HUDEP-2 (cell line): ENCODE measurements around the gene PAWR.
A peak's percentile ranks its signal among the peaks of the same experiment; 100 is the strongest.
"Not testable (repeated sequence)": the region's sequence is repeated elsewhere in the genome, so short reads cannot be mapped to it uniquely, and the experiment has no call there.

Experiments used
- DNase-seq, 76 experiments: peaks; one replicate each; lab custom pipeline; 2025; ENCODE audit not compliant: unreplicated experiment in 76 of 76; lab: John Stamatoyannopoulos, UW

PAWR gene

DNA sequence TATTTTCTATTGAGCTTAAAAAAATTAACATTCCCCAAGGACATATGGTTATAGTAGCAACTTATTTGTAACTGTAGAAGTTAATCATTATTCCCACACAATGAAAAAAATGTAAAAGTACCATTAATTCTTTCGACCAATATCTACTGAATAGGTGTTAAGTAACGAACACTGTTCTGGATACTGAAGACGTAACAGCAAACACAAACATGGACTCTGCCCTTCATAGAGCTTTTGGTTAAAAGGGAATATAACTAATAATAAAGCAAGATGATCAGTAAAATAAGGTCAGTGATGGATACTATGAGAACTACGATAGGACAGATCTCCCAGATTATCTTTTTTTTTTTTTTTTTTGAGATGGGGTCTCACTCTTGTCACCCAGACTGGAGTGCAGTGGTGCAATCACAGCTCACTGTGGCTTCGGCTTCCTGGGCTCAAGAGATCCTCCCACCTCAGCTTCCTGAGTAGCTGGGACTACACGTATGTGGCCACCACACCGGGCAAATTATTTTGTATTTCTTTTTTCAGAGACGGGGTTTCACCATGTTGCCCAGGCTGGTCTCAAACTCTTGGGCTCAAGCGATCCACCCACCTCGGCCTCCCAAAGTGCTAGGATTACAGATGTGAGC lies 93.9 kb downstream of the PAWR start:
- DNase-seq, result no peak

DNA sequence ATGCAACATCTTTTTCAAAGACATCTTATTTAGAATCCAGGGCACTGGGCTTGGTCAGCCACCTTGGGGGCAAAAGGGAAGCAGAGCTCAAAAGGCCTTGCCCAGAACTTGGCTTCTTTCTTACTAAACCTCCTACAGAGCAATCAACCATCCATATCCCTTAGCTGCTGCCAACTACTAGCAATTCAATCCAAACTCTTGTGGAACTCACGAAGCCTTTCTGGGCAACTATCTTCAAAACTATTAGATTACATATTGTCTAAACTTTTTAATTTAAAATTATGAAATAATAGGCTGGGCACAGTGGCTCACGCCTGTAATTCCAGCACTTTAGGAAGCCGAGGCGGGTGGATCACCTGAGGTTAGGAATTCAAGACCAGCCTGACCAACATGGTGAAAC lies 95.5 kb downstream of the PAWR start:
- no peak for DNase-seq

DNA sequence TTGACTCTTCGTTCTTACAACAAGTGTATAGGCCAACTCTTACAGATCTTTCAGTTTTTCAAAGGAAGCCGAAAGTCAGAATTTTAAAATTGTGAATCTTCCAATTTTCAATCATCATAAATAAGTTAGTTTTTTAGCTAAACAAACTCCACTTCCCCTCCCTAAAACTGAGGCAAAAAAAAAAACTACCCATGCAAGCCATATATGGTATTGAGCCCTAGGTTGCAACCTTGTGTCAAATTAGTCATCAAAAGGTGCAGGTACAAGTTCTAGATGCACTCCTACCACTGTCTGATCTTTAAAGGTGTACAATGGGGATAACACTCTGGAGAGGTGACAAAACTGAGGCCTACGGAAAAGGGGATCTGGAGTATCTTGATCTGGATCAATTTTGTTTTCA lies 97.9 kb downstream of the PAWR start:
- DNase-seq, result no peak

DNA sequence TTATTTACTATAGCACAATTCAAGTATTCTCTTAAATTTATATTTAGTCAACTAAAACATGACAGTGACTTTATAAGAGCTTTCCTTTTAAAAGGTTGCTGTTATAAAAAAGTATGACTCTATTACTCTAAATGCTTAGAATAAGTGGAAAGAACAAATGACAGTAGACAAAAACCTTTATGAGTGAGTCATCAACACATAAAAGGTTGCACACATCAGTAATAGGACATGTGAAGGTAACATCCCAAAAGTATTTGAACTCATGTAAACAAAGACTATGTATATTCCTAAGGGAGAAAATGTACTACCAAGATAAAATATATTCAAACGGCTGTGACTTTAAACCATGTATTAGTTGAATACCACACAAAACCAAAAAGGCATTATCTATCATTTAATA lies 98.8 kb downstream of the PAWR start:
- no peak for DNase-seq

DNA sequence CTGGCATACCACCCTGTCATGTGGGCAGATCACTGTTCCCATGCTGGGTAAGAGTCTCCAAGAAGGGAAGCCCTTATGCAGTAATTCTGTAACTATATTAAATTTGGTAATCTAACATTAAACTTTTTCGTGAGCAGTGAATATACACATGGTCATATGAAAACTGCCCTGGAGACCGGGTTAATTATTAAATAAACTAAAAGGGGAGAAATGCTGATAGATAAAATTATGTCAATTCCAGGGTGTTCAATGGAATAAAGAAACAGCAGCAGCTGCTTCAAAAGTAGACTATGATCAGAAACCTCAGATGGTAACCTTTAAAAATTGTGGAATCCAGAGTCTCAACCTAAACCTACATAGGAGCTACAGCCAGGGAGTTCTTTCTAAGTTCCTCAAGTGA lies 100.0 kb downstream of the PAWR start:
- DNase-seq, result no peak

DNA sequence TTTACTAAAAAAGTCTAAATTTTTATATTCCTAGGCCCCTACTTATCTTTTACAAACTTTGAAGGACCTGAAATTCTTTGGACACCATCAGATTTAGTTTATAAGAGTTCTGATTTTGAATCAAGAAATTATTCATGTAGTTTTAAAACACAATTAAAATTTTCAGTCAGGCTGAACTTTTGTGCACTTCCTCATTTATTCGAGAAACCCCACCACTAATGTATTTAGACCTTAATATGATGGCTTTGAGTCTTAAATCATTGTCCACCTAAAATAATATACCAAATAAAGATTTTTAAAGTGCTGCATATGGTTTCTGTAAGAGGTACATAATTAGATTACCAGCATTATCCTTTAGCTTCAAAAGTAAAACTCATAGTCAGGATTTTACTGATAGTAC lies 103.4 kb downstream of the PAWR start:
- DNase-seq, result no peak

DNA sequence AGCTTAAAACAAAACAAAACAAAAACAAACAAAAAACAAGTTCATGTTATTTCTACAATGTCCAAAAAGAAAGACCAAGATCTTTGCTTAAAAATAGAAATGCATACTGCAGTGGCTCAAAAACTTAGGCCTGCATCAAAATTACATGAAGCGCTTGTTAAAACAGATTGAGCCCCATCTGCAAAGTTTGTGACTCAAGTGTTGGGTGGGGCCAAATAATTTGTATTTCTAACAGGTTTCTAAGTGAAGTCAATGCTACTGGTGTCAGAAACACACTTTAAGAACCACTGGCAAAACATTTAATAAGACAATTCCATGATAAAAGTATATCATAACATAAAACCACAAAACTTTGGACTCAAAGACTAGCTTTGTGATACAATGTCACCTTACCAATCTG lies 105.6 kb downstream of the PAWR start:
- no peak for DNase-seq

DNA sequence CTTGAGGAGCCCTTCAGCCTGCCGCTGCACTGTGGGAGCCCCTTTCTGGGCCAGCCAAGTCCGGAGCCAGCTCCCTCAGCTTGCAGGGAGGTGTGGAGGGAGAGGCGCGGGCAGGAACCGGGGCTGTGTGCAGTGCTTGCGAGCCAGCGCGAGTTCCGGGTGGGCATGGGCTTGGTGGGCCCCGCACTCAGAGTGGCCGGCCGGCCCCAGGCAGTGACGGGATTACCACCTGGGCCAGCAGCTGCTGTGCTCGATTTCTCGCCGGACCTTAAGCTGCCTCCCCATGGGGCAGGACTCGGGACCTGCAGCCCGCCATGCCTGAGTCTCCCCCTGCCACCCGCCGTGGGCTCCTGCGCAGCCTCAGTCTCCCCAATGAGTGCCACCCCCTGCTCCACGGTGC lies 116.9 kb downstream of the PAWR start:
- DNase-seq, result no peak

DNA sequence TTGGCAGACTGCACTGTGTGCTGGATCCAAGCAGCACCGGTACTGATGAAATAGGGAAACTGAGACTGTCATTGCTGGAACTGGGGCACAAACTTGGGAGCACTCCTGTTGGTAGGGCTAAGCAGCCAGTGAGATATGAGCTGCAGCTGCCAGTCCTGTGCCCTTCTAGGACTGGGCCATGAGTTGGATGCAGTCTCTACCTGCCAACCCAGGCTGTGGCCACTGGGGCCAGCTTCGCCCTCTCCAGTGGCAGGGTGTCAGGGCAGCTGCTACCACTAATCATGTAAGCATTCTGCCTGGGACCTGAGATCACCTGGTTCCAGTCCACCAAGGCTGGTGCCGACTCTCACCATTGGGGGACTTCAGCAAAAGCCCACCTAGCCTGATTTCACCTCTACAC lies 121.1 kb downstream of the PAWR start:
- DNase-seq, result no peak

DNA sequence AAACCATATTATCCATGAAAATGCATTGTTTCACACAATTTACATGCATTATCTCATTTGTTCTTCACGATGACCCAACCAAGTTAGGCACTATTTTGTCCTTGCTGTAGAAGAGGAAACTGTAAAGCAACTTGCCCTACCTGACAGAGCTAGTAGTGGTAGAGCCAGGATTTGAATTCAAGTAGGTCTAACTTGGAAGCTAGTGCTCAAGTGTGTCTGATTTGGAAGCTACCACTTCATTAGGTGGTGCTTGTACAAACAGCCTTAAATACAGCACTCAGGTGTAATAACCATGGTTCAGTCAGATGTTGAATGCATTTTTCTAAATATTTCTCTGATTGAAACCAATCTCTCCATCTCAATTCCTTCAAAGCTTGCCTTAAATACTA lies 123.6 kb downstream of the PAWR start:
- no peak for DNase-seq

DNA sequence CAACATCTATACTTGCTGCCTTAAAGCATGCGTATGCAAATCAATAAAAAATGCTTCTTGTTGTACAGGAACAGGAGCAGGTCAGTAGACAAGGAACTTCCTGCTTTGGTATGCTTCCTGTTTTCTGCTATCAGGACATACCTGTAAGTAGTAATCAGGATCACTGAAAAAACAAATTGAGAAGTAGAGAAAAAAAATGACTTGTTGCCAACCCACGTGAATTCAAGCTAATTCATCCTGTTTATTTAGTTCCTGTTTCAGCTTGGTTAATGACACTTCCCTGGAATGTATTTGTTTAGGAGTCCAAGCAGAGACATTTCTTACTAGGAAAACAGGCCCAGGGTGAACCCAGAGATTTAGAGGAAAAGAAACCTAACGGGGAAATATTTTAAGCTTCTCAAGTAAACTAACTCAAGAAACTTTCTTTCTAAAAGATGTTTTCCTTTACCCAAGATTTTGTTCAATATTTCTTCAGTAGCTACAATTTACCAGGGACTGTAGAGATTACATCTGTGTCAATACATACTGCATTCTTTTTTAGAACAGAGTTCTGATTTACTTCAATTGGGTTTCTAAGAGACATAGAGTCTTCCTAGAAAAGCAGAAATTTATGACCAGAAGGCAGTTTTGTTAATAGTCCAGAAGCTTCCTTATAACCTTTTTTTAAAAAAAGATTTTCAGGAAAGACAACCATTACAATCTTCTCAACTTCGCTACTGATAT lies 124.2 kb downstream of the PAWR start:
- no peak for DNase-seq

DNA sequence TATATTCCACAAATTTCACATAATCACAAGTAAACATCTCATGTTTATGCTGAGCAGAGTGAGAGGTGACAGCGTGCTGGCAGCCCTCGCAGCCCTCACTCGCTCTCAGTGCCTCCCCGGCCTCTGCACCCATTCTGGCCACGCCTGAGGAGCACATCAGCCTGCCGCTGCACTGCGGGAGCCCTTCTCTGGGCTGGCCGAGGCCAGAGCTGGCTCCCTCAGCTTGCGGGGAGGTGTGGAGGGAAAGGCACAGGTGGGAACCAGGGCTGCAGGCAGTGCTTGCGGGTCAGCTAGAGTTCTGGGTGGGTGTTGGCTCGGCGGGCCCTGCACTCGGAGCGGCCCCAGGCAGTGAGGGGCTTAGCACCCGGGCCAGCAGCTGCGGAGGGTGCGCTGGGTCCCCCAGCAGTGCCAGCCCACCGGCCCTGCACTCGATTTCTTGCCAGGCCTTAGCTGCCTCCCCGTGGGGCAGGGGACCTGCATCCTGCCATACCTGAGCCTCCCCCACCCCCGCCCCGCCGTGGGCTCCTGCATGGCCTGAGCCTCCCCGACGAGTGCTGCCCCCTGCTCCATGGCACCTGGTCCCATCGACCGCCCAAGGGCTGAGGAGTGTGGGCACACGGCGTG lies 125.9 kb downstream of the PAWR start:
- DNase-seq, result not testable (repeated sequence)

DNA sequence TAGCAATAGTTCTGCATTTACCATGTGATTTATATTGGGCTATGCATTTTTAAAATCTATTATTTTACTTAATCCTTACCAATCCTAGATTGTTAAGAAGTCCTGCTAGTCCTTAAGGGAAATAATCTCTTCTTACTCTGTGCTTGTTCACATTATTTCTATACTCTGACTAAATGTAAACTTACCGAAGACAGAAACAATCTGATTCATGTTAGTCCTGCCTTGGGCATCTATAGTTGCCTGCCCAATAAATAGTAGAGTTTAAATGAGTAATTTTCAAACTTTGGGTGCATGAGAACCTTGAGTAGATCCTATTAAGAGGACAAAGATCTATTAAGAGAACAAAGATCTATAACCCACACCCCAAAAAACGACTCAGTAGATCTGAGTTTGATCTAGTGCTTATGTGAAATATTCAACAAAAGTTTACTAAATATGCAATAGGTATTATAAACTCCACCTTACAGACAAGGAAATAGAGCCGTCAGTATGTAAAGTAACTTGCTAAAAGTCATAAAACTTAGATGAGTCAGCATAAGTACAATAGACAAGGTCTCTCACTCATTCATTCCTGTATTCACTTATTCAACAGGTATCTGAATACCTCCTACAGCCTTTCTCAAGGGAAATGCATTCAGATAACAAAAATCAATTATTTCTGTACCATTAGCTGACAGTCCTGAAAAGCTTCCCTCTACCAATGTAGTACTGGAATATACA lies 127.6 kb downstream of the PAWR start:
- DNase-seq, result no peak

DNA sequence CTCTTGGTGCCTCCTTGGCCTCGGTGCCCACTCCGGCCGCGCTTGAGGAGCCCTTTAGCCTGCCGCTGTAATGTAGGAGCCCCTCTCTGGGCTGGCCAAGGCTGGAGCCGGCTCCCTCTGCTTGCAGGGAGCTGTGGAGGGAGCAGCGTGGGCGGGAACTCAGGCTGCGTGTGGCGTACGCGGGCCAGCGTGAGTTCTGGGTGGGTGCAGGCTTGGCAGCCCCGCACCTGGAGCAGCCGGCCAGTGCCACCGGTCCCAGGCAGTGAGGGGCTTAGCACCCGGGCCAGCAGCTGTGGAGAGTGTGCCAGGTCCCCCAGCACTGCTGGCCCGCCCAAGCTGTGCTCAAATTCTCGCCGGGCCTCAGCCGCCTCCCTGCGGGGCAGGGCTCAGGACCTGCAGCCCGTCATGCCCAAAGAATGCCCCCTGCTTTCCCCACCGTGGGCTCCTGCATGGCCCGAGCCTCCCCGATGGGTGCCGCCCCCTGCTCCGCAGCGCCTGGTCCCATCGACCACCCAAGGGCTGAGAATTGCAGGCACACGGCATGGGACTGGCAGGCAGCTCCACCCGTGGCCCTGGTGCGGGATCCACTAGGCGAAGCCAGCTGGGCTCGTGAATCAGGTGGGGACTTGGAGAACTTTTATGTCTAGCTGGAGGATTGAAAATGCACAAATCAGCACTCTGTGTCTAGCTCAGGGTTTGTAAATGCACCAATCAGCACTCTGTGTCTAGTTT lies 129.2 kb downstream of the PAWR start:
- DNase-seq, result no peak

DNA sequence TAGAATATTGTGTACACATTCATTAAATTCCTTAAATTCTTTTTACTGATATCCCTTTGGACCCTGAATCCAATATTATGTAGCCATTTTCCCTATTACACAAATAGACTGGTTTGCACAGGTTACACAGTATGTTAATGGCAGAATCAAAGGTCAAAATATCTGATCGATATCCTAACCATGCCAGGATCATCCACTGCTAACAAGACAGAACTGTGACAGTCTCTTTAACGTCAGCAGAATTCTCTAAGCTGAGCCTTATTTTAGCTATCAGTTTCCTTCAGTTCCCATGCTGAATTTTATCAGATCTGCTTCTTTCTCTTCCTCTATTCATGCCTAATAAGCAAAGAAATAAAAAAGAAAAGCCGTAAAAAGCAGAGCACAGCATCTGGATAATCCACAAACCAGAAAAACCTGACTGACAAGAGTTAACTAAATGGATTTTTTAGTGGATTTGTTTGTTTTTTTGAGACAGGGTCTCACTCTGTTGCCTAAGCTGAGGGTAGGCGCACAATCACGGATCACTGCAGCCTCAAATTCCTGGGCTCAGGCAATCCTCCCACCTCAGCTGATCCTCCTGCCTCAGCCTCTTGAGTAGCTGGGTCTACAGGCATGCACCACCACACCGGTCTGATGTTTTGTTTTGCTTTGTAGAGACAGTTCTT lies 130.4 kb downstream of the PAWR start:
- no peak for DNase-seq

DNA sequence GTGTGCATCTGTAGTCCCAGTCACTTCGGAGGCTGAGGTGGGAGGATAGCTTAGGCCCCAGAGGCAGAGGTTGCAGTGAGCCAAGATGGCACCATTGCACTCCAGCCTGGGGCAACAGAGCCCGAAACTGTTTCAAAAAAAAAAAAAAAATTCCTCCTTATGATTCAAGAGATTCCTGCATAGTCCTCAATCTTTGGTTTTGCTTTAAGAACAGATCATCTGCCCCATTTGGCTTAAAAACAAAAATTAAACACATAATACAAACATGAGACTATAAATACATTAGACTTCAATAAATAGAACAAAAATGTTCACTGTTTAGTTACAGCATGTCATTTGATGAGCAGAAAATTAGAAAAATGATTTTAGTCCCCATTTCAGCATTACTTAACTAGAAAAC lies 131.2 kb downstream of the PAWR start:
- DNase-seq, result no peak

DNA sequence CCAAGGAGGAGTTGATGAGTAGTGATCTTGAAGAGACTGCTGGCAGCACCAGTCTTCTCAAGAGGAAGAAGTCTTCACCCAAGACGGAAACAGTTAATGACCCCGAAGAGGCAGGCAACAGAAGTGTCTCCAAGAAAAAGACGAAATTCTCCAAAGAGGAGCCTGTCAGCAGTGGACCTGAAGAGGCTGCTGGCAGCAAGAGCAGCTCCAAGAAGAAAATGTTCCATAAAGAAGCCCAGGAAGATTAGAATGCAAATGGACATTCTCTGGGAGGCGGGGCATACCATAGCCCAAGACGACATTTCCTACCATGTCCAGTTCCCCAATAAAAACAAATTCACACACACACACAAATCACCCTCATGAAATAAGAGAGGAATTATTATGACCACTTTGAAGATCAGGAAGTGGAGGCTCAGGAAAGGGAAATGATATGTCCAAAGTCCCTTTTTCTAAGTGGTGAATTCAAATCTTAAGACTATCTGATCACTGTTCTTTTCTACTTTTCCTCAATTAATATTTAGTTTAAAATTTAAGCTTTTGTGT lies 131.8 kb downstream of the PAWR start:
- DNase-seq, result no peak

DNA sequence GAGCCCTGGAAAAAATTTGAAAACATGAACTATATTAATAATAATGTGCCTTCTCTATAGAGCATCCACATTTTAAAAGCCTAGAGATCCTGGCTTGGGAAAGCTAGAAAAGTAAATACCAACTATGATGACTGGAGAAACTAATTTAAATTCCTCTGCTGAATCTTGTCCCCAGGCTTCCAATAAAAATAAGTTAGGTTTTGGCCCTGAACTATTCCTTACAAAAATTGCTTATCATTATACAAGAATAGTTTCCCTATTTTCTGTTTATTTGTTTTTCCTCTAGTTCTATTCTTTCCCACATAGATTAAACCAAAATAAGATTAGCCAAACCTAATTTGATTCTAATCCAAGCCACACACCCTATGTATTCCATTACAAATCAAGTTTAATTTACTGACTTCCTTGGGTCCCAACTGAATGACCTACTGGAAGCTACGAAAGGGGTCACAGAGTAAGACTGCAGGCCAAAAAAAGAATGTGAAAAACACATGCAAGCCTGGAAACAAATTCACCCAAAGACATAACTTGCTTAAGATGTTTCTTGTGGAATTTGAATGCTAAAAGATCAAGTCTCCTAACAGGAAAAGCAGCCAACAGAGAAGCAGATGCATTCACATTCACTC lies 133.0 kb downstream of the PAWR start:
- DNase-seq, result no peak

DNA sequence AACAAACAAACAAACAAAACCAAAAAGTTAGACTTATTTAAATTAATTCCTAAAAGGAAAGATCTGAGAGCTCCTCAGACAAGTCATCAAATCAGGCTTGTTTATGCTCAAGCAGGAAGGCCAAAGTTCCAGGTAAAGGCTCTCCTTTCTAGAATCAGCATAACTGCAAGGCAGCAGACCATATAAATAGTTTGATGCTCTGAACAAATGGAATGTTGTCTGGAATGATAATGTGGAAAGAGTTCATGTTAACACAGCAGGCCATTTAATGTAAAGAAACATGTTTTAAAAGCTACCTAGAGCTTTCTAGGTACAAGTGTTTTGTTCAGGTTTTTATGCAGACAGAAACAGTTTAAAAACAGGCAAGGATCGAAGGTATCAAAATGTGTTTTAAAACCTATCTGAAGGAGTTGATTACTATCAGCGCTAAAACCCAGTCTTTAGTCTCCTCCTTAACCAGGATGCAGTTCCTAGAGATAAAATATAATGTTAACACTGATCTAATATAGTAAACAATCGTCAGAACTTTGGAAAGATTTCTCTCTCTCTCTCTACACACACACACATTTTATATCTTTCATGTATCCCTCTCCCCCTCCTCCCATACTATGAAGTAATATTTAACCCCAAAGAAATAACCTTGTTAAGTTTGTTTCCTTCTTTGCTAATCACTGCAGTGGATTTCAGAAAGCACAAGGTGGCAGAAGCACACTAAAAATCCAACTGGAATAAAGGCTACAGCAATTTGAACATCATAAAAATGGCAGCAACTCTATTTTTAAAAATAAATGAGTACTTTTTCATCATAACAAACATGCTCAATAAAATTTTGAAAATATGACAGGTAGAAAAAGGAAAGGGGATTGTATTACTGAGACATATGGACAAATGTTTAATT lies 135.5 kb downstream of the PAWR start:
- DNase-seq, result peak in 1 of 76 experiments; percentile 0
